Neuronal stem cell (in vitro differentiated cells): Measurements from ENCODE around the gene LRP1B.

Experiments
- DNase-seq: peaks from one replicate; pipeline ENCODE4 v3.0.0-alpha.2; 2013; ENCODE audit warnings: low spot score
- H2AFZ ChIP-seq: one replicate; pipeline ENCODE4 v1.6.1; 2013; ENCODE audit warnings: mild to moderate bottlenecking, low read length, inconsistent platforms
- H2AK5ac ChIP-seq: 2 replicates; pipeline ENCODE4 v1.6.1; 2013; ENCODE audit warnings: low read depth, mild to moderate bottlenecking, inconsistent platforms, low read length, moderate library complexity, mixed read lengths
- H2BK120ac ChIP-seq: 2 replicates; pipeline ENCODE4 v1.6.1; 2013; ENCODE audit warnings: low read depth, mild to moderate bottlenecking, inconsistent platforms, low read length, moderate library complexity, mixed read lengths
- H2BK12ac ChIP-seq: one replicate; pipeline ENCODE4 v1.6.1; 2013; ENCODE audit warnings: low read length, inconsistent platforms
- H2BK15ac ChIP-seq: 2 replicates; pipeline ENCODE4 v1.6.1; 2013; ENCODE audit warnings: mild to moderate bottlenecking, low read length, inconsistent platforms, mixed read lengths
- H2BK5ac ChIP-seq: one replicate; pipeline ENCODE4 v1.6.1; 2013; ENCODE audit warnings: inconsistent platforms, mild to moderate bottlenecking, low read length, moderate library complexity
- H3K14ac ChIP-seq: one replicate; pipeline ENCODE4 v1.6.1; 2013; ENCODE audit warnings: low read length, inconsistent platforms
- H3K18ac ChIP-seq: 2 replicates; pipeline ENCODE4 v1.6.1; 2013; ENCODE audit warnings: low read length, inconsistent platforms
- H3K23ac ChIP-seq: 2 replicates; pipeline ENCODE4 v1.6.1; 2013; ENCODE audit warnings: low read depth, mild to moderate bottlenecking, mixed read lengths, low read length, inconsistent platforms; ENCODE audit not compliant: poor library complexity
- H3K27ac ChIP-seq: replicated peaks from 3 replicates; pipeline ENCODE4 v1.5.1; 2013; ENCODE audit warnings: low read length, inconsistent platforms
- H3K27me3 ChIP-seq, 3 experiments: 2 replicates each; pipeline ENCODE4 v1.6.1; 2013; ENCODE audit warnings: low read length in 3 of 3, mild to moderate bottlenecking in 2 of 3, inconsistent platforms in 1 of 3, low read depth in 1 of 3, mixed read lengths in 1 of 3, moderate library complexity in 1 of 3; ENCODE audit not compliant: control insufficient read depth in 3 of 3, insufficient read depth in 3 of 3
- H3K36me3 ChIP-seq, 2 donors: replicated peaks in 1 of 2; 2 replicates each; pipeline ENCODE4 v1.6.1; 2013; ENCODE audit warnings: low read length in 2 of 2; ENCODE audit not compliant: control insufficient read depth in 2 of 2, insufficient read depth in 2 of 2
- H3K4ac ChIP-seq: 2 replicates; pipeline ENCODE4 v1.6.1; 2013; ENCODE audit warnings: inconsistent platforms, mild to moderate bottlenecking, low read length, moderate library complexity
- H3K4me1 ChIP-seq, 2 donors: 1 replicate in 1 of 2; 2 replicates in 1 of 2; pipeline ENCODE4 v1.6.1; 2013; ENCODE audit warnings: low read length in 2 of 2, low read depth in 1 of 2; ENCODE audit not compliant: control insufficient read depth in 2 of 2, insufficient read depth in 1 of 2
- H3K4me2 ChIP-seq: one replicate; pipeline ENCODE4 v1.6.1; 2013; ENCODE audit warnings: mild to moderate bottlenecking, low read length, inconsistent platforms; ENCODE audit not compliant: insufficient read depth, poor library complexity, severe bottlenecking
- H3K4me3 ChIP-seq, 2 donors: 2 replicates each; pipeline ENCODE4 v1.5.1; 2013; ENCODE audit warnings: low read length in 2 of 2, mild to moderate bottlenecking in 2 of 2, inconsistent platforms in 1 of 2, moderate library complexity in 1 of 2
- H3K79me1 ChIP-seq: one replicate; pipeline ENCODE4 v1.6.1; 2013; ENCODE audit warnings: low read depth, mild to moderate bottlenecking, inconsistent platforms, low read length, moderate library complexity
- H3K9ac ChIP-seq: one replicate; pipeline ENCODE4 v1.6.1; 2013; ENCODE audit warnings: mild to moderate bottlenecking, low read depth, low read length, inconsistent platforms; ENCODE audit not compliant: poor library complexity
- H3K9me3 ChIP-seq, 2 donors: replicated peaks in 1 of 2; 2 replicates each; pipeline versions ENCODE3 to v1.6.1; 2013; ENCODE audit warnings: low read length in 2 of 2, mild to moderate bottlenecking in 2 of 2, inconsistent platforms in 1 of 2, low read depth in 1 of 2, mixed read lengths in 1 of 2, moderate library complexity in 1 of 2; ENCODE audit not compliant: control insufficient read depth in 2 of 2, insufficient read depth in 1 of 2
- H4K8ac ChIP-seq: one replicate; pipeline ENCODE4 v1.6.1; 2013; ENCODE audit warnings: low read depth, mild to moderate bottlenecking, inconsistent platforms, low read length, moderate library complexity
- H4K91ac ChIP-seq: one replicate; pipeline ENCODE4 v1.6.1; 2013; ENCODE audit warnings: low read length, low read depth, mild to moderate bottlenecking, inconsistent platforms; ENCODE audit not compliant: poor library complexity
- WGBS, 2 donors: extraction: QIAGEN DNeasy Blood & Tissue Kit; methylation state at CpG; one replicate each; pipeline ENCODE4 v1.1.7; 2013; ENCODE audit warnings: missing lambda C conversion rate in 2 of 2, mixed read lengths in 1 of 2; ENCODE audit not compliant: insufficient read length in 2 of 2, insufficient replicate concordance in 1 of 2; ENCODE audit errors: extremely low coverage in 2 of 2; 5-methylcytosine and 5-hydroxymethylcytosine counted together

Gene LRP1B

DNA sequence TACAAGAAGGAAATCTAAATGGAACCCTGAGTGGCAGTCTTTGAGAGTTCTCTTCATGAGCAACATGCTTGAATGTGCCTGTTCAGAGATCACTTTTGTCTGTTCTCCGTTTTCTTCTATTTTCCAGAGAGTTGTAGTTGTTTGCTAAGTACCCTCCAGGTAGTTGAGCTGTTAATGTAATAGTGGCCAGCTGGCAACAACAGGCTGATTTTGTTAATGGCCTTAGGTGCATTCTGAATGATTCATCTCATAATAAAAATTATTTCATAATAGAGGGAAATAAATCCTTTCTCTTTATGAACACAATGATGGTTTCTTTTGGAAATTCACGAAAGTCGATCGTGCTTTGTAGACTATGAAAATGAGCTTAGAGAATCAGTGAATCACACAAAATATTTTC is 136.8 kb downstream of the LRP1B start:
- H2BK12ac ChIP-seq = no peak overlapping the region
- no peak overlapping the region for H2AK5ac ChIP-seq
- H3K4me2 ChIP-seq = no peak overlapping the region
- no peak overlapping the region for H3K9ac ChIP-seq
- no peaks in the 10 kb centered on the region for H3K27me3 ChIP-seq
- no peak overlapping the region for H3K27ac ChIP-seq
- H3K4ac ChIP-seq = no peak overlapping the region
- H3K79me1 ChIP-seq = no peaks in the 10 kb centered on the region
- no peaks in the 10 kb centered on the region for H3K9me3 ChIP-seq
- H2BK120ac ChIP-seq = no peak overlapping the region
- WGBS, 2 donors = no CpG with 5 or more reads among the region's 4 CpGs
- H2AFZ ChIP-seq = no peak overlapping the region
- H4K91ac ChIP-seq = no peak overlapping the region
- no peak overlapping the region for H2BK15ac ChIP-seq
- no peak overlapping the region for H3K23ac ChIP-seq
- H3K14ac ChIP-seq = no peak overlapping the region
- H3K4me1 ChIP-seq = no peaks in the 10 kb centered on the region
- H3K36me3 ChIP-seq = no peaks in the 10 kb centered on the region
- no peak overlapping the region for H3K18ac ChIP-seq
- H3K4me3 ChIP-seq = no peak overlapping the region
- DNase-seq = no peak
- no peak overlapping the region for H4K8ac ChIP-seq
- H2BK5ac ChIP-seq = no peak overlapping the region

DNA sequence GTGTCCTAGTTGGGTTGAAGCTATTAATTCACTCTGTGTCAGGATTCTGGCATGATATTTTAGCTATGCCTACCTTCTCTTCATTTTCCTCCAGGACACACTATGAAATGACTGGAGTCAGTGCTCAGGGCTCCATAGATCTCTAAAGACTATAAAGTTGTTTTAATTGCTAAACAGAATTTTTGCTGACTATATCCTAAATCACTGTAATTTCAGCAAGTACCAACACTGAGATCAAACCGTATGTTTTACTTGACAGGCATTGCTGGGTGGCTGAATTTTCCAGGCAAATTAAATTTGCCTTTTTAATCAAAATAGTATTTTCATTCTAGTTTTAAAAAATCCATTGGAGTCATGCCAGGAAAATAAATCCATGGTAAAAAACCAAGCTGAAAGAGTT is 138.1 kb downstream of the LRP1B start:
- no peaks in the 10 kb centered on the region for H3K79me1 ChIP-seq
- no peaks in the 10 kb centered on the region for H3K36me3 ChIP-seq
- no peaks in the 10 kb centered on the region for H3K27me3 ChIP-seq
- H2BK120ac ChIP-seq = no peak overlapping the region
- H2BK5ac ChIP-seq = no peak overlapping the region
- H3K14ac ChIP-seq = no peak overlapping the region
- H3K27ac ChIP-seq = no peak overlapping the region
- no peak overlapping the region for H3K23ac ChIP-seq
- no peak overlapping the region for H3K18ac ChIP-seq
- H2AK5ac ChIP-seq = no peak overlapping the region
- no peak overlapping the region for H3K4me3 ChIP-seq
- no peak overlapping the region for H3K4ac ChIP-seq
- no peak for DNase-seq
- no peak overlapping the region for H4K8ac ChIP-seq
- no peak overlapping the region for H4K91ac ChIP-seq
- WGBS, 2 donors = no CpG with 5 or more reads among the region's 1 CpG
- no peak overlapping the region for H3K4me2 ChIP-seq
- no peaks in the 10 kb centered on the region for H3K4me1 ChIP-seq
- no peak overlapping the region for H2AFZ ChIP-seq
- H3K9me3 ChIP-seq = no peaks in the 10 kb centered on the region
- H3K9ac ChIP-seq = no peak overlapping the region
- H2BK12ac ChIP-seq = no peak overlapping the region
- H2BK15ac ChIP-seq = no peak overlapping the region

- Histone ChIP-seq H3K27ac (no peak overlapping the region), H2BK5ac (no peak overlapping the region), H2BK15ac (no peak overlapping the region), H3K79me1 (no peaks in the 10 kb centered on the region), H4K91ac (no peak overlapping the region), H2BK120ac (no peak overlapping the region), H2AK5ac (no peak overlapping the region), H3K4me1 (no peaks in the 10 kb centered on the region), H3K36me3 (no peaks in the 10 kb centered on the region), H3K9me3 (no peaks in the 10 kb centered on the region), H3K23ac (no peak overlapping the region), H3K14ac (no peak overlapping the region), H3K9ac (no peak overlapping the region), H2AFZ (no peak overlapping the region), H3K4ac (no peak overlapping the region), H4K8ac (no peak overlapping the region), H3K4me2 (no peak overlapping the region), H3K18ac (no peak overlapping the region), H3K27me3 (no peaks in the 10 kb centered on the region), H3K4me3 (no peak overlapping the region), H2BK12ac (no peak overlapping the region)
- no peak for DNase-seq
- WGBS, 2 donors = no CpG with 5 or more reads among the region's 2 CpGs
Observed at GRCh38 chr2:141968433-141968832, 162.4 kb downstream of the LRP1B start.

DNA sequence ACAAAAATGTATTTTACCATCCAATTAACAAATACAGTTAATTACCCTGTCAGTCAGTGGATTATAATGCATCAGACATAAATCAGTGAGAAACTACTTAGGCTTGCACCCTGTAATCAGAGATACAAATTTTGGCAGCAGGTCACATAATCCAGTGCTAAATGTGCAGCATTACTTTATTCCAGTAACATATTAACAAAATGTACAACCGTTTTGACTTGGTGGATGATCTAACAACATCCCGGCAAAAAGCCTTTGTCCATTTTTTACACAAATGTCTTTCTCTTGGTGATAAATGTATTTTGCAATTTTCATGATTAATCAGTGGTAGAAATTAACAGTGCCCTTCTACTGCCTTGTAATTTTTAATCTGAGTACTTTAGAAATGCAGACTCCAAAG is 162.8 kb downstream of the LRP1B start:
- no peak overlapping the region for H3K4me3 ChIP-seq
- H3K27me3 ChIP-seq = no peaks in the 10 kb centered on the region
- no peak overlapping the region for H3K27ac ChIP-seq
- no peak overlapping the region for H3K14ac ChIP-seq
- WGBS, 2 donors = no CpG with 5 or more reads among the region's 2 CpGs
- H2AK5ac ChIP-seq = no peak overlapping the region
- no peaks in the 10 kb centered on the region for H3K79me1 ChIP-seq
- H2BK12ac ChIP-seq = no peak overlapping the region
- H3K9ac ChIP-seq = no peak overlapping the region
- H4K91ac ChIP-seq = no peak overlapping the region
- DNase-seq = no peak
- no peak overlapping the region for H2BK120ac ChIP-seq
- H3K4me1 ChIP-seq = no peaks in the 10 kb centered on the region
- no peak overlapping the region for H3K4ac ChIP-seq
- no peak overlapping the region for H2BK15ac ChIP-seq
- H4K8ac ChIP-seq = no peak overlapping the region
- H3K4me2 ChIP-seq = no peak overlapping the region
- H3K9me3 ChIP-seq = no peaks in the 10 kb centered on the region
- H3K18ac ChIP-seq = no peak overlapping the region
- no peaks in the 10 kb centered on the region for H3K36me3 ChIP-seq
- no peak overlapping the region for H2BK5ac ChIP-seq
- H3K23ac ChIP-seq = no peak overlapping the region
- H2AFZ ChIP-seq = no peak overlapping the region
